HG02623 (cell line): Measurements from ENCODE around the gene RAD51B.

ENCODE experiments used
- ATAC-seq: cut with Tn5 transposase; IDR thresholded peaks from one replicate; pipeline ENCODE4 v1.9.1; 2021; ENCODE audit warnings: moderate library complexity; ENCODE audit not compliant: unreplicated experiment

RAD51B gene

DNA sequence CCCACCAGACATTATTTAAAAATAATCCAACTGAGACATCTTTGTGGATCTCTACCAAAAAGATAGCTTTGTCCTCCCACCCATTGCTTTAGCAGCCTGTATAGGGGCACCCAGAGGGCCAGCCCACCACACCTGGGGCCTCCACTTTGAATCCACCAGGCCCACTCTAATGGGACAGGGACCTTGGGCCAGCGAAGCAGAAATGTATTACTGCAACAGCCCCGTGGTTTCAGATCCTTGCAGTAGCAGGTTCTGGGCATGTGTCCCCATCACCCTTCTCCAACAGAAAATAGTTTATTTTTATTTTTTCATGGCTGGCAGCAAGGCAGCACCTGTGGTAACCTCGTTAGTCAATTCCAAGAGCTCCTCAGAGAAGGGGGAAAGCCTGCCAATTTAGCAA is 754.9 kb downstream of the RAD51B start:
- no peak for ATAC-seq

DNA sequence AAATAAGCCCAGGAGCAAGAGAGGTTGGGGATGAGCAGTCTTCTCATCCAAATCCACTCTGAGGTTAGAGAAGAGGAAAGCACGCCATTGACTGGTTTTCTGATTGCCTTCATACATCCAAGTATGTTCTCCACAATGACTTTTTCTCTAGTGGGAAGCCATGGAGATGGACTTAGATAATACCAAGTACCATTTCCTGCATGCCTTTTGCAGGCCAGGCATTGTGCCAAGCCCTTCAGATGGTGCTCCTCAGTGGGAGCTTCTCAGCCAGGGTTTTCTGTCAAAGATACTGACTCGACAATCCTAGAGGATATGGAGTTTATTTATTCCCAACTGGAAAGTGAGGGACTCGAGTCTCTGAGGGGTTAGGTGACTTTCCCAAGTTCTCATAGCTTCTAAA is 755.3 kb downstream of the RAD51B start:
- ATAC-seq: no peak

- no peak for ATAC-seq
Measured at GRCh38 chr14:68575426-68575825, 755.8 kb downstream of the RAD51B start.

GRCh38 chr14:68576031-68576430 is 756.5 kb downstream of the RAD51B start:
- ATAC-seq: no peak

- no peak for ATAC-seq
Measured at GRCh38 chr14:68576496-68577244, 757.1 kb downstream of the RAD51B start.

- ATAC-seq: no peak
Measured at GRCh38 chr14:68577802-68578541, 758.4 kb downstream of the RAD51B start.

GRCh38 chr14:68578597-68578996 is 759.0 kb downstream of the RAD51B start:
- ATAC-seq: no peak

- ATAC-seq: no peak
Measured at GRCh38 chr14:68580096-68580645, 760.6 kb downstream of the RAD51B start.

DNA sequence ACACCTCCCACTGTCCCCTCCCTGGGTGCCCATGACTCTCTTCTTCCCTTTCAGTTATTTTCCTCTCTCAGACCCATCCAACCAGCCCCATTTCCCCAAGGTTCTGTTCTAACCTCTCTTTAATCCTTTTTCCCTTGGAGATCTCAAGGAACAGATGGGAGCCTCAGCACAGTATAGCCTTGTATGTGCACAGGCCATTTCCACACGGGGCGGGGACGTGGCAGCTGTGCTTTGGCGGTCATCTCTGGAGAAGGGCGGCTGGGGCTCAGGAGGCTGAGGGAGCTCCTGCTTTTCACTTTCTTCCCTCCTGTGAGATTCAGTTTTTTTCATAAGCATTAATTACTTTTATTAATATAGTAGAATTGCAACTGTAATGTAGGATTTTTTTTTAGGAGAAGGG is 761.1 kb downstream of the RAD51B start:
- ATAC-seq: no peak

- ATAC-seq: no peak
Measured at GRCh38 chr14:68583548-68584280, 764.1 kb downstream of the RAD51B start.

- ATAC-seq: no peak
Measured at GRCh38 chr14:68584786-68585185, 765.2 kb downstream of the RAD51B start.

DNA sequence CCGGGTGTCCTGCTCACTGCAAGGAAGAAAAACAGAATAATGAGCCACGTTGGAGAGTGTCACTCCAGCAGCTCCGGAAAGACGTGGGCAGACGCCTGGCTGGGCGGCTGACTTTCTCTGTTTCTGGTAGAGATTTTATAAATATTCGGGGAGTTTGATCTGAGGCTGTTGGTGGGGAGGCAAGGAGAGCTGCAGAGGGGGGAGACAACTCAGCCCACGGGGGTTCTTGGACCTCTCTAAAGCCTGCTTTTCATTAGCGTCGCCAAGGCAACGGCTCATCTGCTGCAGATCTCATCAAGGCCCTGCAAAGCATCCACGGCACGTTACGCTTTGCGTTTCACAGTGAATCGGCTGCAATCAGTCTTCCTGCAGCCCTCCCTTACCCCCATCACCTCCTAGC is 766.1 kb downstream of the RAD51B start:
- no peak for ATAC-seq

DNA sequence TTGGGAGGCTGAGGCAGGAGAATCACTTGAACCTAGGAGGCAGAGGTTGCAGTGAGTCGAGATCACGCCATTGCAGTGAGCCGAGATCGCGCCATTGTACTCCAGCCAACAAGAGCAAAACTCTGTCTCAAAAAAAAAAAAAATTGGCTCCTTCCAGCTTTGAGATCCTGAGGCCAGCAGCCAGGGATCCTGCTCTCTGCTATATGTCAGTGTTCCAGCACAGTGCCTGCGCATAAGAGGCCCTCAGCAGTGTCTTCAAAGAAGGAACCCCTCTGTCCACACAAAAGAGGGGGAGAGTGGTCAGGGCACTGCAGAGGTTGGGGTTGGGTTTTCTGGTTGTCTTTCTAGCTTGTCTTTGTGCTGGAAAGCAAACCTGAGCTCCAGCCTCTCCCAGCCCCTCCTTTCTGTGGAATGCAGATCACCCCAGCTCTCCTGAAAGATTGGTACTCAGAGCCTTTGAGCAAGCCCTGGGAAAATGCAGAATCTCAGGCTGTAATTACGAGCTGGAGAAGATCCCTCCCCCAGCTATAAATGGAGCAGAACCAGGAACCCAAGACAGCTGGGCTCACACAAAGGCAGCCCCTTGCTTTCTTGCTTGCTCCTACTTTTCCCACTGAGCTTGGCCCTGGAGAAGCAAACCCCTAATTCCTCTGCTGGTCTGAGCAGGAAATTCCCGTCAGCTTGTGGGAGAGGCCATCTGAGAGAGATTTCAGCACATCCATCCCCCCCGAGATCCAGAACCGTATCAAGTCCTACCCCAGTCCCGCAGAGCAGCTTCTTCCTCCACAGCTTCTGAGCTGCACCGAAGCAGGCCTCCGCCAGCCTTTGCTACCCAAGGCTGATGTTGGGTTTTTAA is 767.5 kb downstream of the RAD51B start:
- ATAC-seq: no peak

DNA sequence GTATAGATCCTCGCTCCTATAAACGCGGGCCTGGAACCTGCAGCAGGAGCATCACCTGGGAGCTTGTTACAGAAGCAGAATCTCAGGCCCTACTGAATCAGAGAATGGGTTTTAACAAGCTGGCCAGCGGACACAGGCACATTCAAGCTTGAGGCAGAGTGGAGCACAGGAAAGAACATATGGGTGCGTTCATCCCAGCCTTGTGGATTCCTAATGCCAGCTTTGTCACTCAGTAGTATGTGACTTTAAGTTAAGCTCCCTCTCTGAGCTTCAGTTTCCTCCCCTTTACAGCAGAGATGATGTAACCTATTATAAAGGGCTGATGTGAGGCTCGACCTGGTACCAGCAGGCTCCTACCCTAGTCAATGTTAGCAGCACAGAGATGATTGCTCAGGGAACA is 768.4 kb downstream of the RAD51B start:
- ATAC-seq: no peak

GRCh38 chr14:68589447-68590200 is 770.0 kb downstream of the RAD51B start:
- ATAC-seq: no peak

DNA sequence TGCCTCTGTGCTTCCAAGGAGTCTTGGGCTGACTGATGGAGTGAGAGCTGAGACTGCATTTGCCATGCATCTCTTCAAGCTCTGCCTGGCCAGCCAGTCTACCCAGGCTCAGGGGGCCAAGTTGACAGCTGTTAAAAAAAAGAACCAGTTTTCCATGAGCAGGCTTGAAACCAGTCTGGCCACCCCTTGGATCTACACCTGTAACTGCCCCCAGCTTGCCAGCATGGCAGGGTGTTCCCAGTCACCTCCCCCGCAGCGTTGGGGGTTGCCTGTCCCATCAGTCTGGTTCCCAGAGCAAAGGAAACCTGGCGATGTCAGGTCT is 770.6 kb downstream of the RAD51B start:
- ATAC-seq: no peak

DNA sequence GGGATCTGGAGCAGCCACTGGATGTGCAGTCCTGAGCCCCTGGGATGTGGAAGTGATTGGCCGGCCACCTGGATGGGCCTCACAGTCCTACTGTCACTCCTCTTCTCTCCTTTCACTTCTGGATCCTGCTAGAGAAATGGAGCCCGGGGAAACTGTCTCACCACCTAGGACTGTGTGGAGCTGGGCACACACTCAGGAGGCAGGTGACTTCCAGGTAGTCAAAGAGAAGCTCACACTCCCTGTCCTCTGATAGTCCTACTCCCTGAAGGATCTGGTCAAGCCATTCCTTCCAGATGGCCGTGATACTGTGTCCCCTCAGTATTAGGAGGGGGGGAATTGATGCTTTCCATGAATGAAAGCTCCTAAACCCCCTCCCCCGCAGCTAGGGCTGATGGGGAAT is 772.2 kb downstream of the RAD51B start:
- no peak for ATAC-seq

DNA sequence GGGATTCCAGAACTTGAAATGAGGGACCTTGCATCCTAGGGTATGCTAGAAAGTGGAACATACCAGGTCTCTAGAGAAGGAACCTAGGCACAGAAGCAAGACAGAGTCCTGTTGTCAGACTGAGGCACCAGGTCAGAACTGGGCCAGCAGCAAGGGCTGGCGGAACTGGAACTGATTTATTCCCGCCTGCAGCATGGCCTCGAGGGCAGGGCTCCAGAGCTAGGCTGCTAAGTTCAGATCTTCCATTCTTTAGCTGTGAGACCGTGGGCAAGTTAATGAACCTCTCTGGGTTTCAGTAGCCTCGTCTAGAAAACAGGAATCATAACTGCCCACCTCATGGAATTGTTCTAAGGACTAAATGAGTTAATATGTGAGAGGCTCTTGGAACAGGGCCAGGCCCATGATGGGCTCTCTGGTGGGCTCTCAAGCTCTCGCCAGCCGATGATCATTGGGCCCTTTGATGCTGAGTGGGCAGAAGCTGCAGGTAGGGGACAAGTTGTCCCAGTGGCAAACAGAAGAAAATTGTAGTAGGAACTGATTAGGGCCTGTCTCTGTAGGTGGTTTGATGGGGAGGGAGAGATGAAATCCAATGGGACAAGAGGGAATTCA is 773.5 kb downstream of the RAD51B start:
- ATAC-seq: no peak

- ATAC-seq: no peak
Measured at GRCh38 chr14:68593806-68594536, 774.4 kb downstream of the RAD51B start.
